HepG2 (cell line): ENCODE results near the gene CLDN20. TPM values are rescaled to one million over a fixed set of nuclear protein-coding genes. Genes with fewer than 3 reads are reported as not detected.
A peak's percentile ranks its signal among the peaks of the same experiment; 100 is the strongest.

Source experiments
- ATAC-seq: fragments of 200-7000 bp; cut with Tn5 transposase; 3 replicates; pipeline ENCODE4 v1.9.1; 2020; ENCODE audit warnings: mild to moderate bottlenecking, moderate library complexity
- BruUV-seq: library from RNA; stranded (reverse); fragments of 400-500 nt; replicated peaks from 2 replicates; lab custom pipeline; 2021; lab: Mats Ljungman, UMichigan
- CTCF ChIA-PET: fragments of 300-600 bp; formaldehyde crosslinking; extraction: SDS; loops from one replicate; lab custom pipeline; 2021; ENCODE audit warnings: low total read pairs, inconsistent platforms, low intra/inter-chr PET ratio; lab: Yijun Ruan, JAX
- POLR2A ChIA-PET: fragments of 350-600 bp; sonication (Branson Sonifier 250); formaldehyde crosslinking; loops from one replicate; lab custom pipeline; 2020; ENCODE audit warnings: antibody characterized with exemption, inconsistent platforms; lab: Yijun Ruan, JAX
- DNase-seq: peaks from one replicate; pipeline ENCODE4 v3.0.0-alpha.2; 2015; ENCODE audit warnings: low spot score
- FAIRE-seq: peaks from 3 replicates; lab custom pipeline; 2011; peaks lifted over from hg19 to GRCh38; lab: Jason Lieb, UNC
- H2AFZ ChIP-seq: one replicate; pipeline ENCODE4 v1.6.1; 2011; ENCODE audit warnings: low read length, inconsistent platforms
- H3K27ac ChIP-seq: fragments of 300-600 bp; 3 replicates; pipeline ENCODE4 v1.8.0; 2011; ENCODE audit warnings: mixed run types, mild to moderate bottlenecking, mixed read lengths, low read length, inconsistent platforms; ENCODE audit not compliant: insufficient read depth; ENCODE audit errors: extremely low read length
- H3K27me3 ChIP-seq, 2 experiments: fragments of 200-600 bp in 1 of 2; 2 replicates in 1 of 2; 3 replicates in 1 of 2; pipeline versions ENCODE4 v1.6.0 to v1.8.0; 2011; ENCODE audit warnings: low read length in 2 of 2, mild to moderate bottlenecking in 2 of 2, moderate library complexity in 2 of 2, inconsistent platforms in 1 of 2; ENCODE audit not compliant: insufficient read depth in 2 of 2, control insufficient read depth in 1 of 2
- H3K36me3 ChIP-seq, 2 experiments: fragments of 200-600 bp in 1 of 2; replicated peaks in 1 of 2; 2 replicates in 1 of 2; 3 replicates in 1 of 2; pipeline versions ENCODE4 v1.5.1 to v1.8.0; 2011; ENCODE audit warnings: low read length in 2 of 2, inconsistent platforms in 1 of 2; ENCODE audit not compliant: insufficient read depth in 2 of 2, control insufficient read depth in 1 of 2
- H3K4me1 ChIP-seq: 2 replicates; pipeline ENCODE4 v1.5.1; 2012; ENCODE audit warnings: low read length, inconsistent platforms; ENCODE audit not compliant: insufficient read depth
- H3K4me2 ChIP-seq: 2 replicates; pipeline ENCODE4 v1.6.0; 2011; ENCODE audit warnings: low read depth, low read length, inconsistent platforms
- H3K4me3 ChIP-seq, 3 experiments: fragments of 200-600 bp in 1 of 3; sonication (generic), shearing (Covaris generic) in 1 of 3; replicated peaks in 1 of 3; 2 replicates each; pipeline ENCODE4 v1.5.1; 2011 to 2016; ENCODE audit warnings: low read length in 3 of 3, inconsistent platforms in 2 of 3, low read depth in 2 of 3, mild to moderate bottlenecking in 2 of 3, control low read depth in 1 of 3, mixed read lengths in 1 of 3; ENCODE audit not compliant: insufficient read depth in 1 of 3
- H3K79me2 ChIP-seq: one replicate; pipeline ENCODE4 v1.6.1; 2011; ENCODE audit warnings: low read length, inconsistent platforms; ENCODE audit not compliant: insufficient read depth
- H3K9ac ChIP-seq: 2 replicates; pipeline ENCODE4 v1.6.0; 2011; ENCODE audit warnings: mild to moderate bottlenecking, low read depth, low read length, inconsistent platforms; ENCODE audit not compliant: insufficient read depth
- H3K9me3 ChIP-seq: 2 replicates; pipeline ENCODE4 v1.5.1; 2012; ENCODE audit warnings: mild to moderate bottlenecking, low read length
- H4K20me1 ChIP-seq: 2 replicates; pipeline ENCODE4 v1.6.0; 2011; ENCODE audit warnings: inconsistent platforms, mild to moderate bottlenecking, low read length, moderate library complexity; ENCODE audit not compliant: insufficient read depth
- CBX2 ChIP-seq, 2 experiments: fragments of 200-600 bp in 1 of 2; sonication (generic); formaldehyde crosslinking in 1 of 2; IDR thresholded peaks; 2 replicates each; pipeline versions ENCODE4 v1.7.0 to v1.8.1; 2018 to 2022; ENCODE audit warnings: low read depth in 2 of 2, low read length in 1 of 2, mild to moderate bottlenecking in 1 of 2, missing genetic modification reagents in 1 of 2
- DRAP1 ChIP-seq: IDR thresholded peaks from 2 replicates; pipeline ENCODE4 v1.6.1; 2016; ENCODE audit warnings: missing genetic modification reagents, missing compliant biosample characterization
- HMG20A ChIP-seq: IDR thresholded peaks from 2 replicates; pipeline ENCODE4 v1.6.1; 2016; ENCODE audit warnings: borderline replicate concordance
- HNRNPUL1 ChIP-seq: fragments of 200-400 bp; formaldehyde crosslinking; IDR thresholded peaks from 2 replicates; pipeline ENCODE4 v1.6.1; 2017; ENCODE audit warnings: low read depth, mild to moderate bottlenecking, low read length, moderate library complexity
- MXD4 ChIP-seq: IDR thresholded peaks from 2 replicates; pipeline ENCODE4 v1.6.1; 2016; ENCODE audit warnings: mild to moderate bottlenecking, missing biosample characterization, missing genetic modification reagents
- NFKB2 ChIP-seq: sonication (generic); formaldehyde crosslinking; IDR thresholded peaks from 2 replicates; pipeline ENCODE4 v1.4.0; 2020; ENCODE audit warnings: missing genetic modification reagents, borderline replicate concordance
- PHF21A ChIP-seq: sonication (generic); formaldehyde crosslinking; IDR thresholded peaks from 2 replicates; pipeline ENCODE4 v1.5.0; 2020; ENCODE audit warnings: mild to moderate bottlenecking, missing genetic modification reagents
- TSC22D2 ChIP-seq: sonication (generic); formaldehyde crosslinking; IDR thresholded peaks from 2 replicates; pipeline ENCODE4 v1.5.1; 2020; ENCODE audit warnings: missing genetic modification reagents, mild to moderate bottlenecking, borderline replicate concordance
- WIZ ChIP-seq: sonication (generic); formaldehyde crosslinking; IDR thresholded peaks from 2 replicates; pipeline ENCODE4 v1.5.1; 2020; ENCODE audit warnings: mild to moderate bottlenecking, missing genetic modification reagents
- ZMAT3 ChIP-seq: sonication (generic); formaldehyde crosslinking; conservative IDR thresholded peaks from 2 replicates; pipeline ENCODE4 v1.7.0; 2021; ENCODE audit warnings: missing genetic modification reagents
- ZNF17 ChIP-seq: sonication (generic); formaldehyde crosslinking; IDR thresholded peaks from 2 replicates; pipeline ENCODE4 v1.5.0; 2020; ENCODE audit warnings: mild to moderate bottlenecking, missing genetic modification reagents
- ZNF383 ChIP-seq: sonication (generic); formaldehyde crosslinking; IDR thresholded peaks from 2 replicates; pipeline ENCODE4 v1.4.0; 2020; ENCODE audit warnings: missing genetic modification reagents, mild to moderate bottlenecking, borderline replicate concordance
- ZSCAN31 ChIP-seq: sonication (generic); formaldehyde crosslinking; IDR thresholded peaks from 2 replicates; pipeline ENCODE4 v1.5.0; 2020; ENCODE audit warnings: low read depth, mild to moderate bottlenecking, missing genetic modification reagents
- WGBS: methylation state at CpG from one replicate; pipeline ENCODE4 v1.1.6; 2017; ENCODE audit warnings: low lambda C conversion rate; 5-methylcytosine and 5-hydroxymethylcytosine counted together
- in situ Hi-C: cut with HindIII; loops from 2 replicates; pipeline ENCODE4 v1.10.0; 2017; ENCODE audit warnings: low pct_unique_long_range_greater_than_20kb; ENCODE audit not compliant: extremely low pct_ligation_motif_present
- intact Hi-C: fragments of 100-400 bp; cut with micrococcal nuclease; formaldehyde crosslinking; loops from one replicate; pipeline ENCODE4 v1.10.0; 2022; ENCODE audit not compliant: unreplicated experiment
- polyA plus RNA-seq, 8 experiments: library from polyadenylated mRNA; depleted of rRNA in 3 of 8; stranded (reverse) in 7 of 8; unstranded in 1 of 8; fragments of >200 nt; fragmentation: Illumina TruSeq in 4 of 8; extraction: Trizol in 4 of 8; gene quantifications; 2 replicates each; pipeline versions ENCODE4 v1.2.1 to v1.2.3, GENCODE V29; 2011 to 2016; ENCODE audit warnings: low read depth in 4 of 8, missing spikeins in 1 of 8, mixed read lengths in 1 of 8; ENCODE audit not compliant: insufficient read depth in 1 of 8
- total RNA-seq, 5 experiments: library from RNA; depleted of rRNA; stranded (reverse); fragments of >200 nt; fragmentation: Illumina TruSeq; extraction: Trizol; gene quantifications; 2 replicates each; pipeline ENCODE4 v1.2.3, GENCODE V29; 2016; ENCODE audit warnings: low read depth in 1 of 5
- TF ChIP-seq, protein P1 (sequence below): sonication (generic); formaldehyde crosslinking; IDR thresholded peaks from 2 replicates; pipeline ENCODE4 v1.8.0; 2023; ENCODE audit warnings: mild to moderate bottlenecking, missing genetic modification reagents

The CLDN20 gene
- total and polyA plus RNA-seq, 2 of the 13 experiments (the other 11 are each of a cell fraction or from before 2014, with no cell fraction given): not detected

GRCh38 chr6:155310596-155310995, 46.8 kb downstream of the CLDN20 start:
- H3K36me3 ChIP-seq: peaks cover 18 to 63% of the 10 kb centered on the region in 2 experiments
- intact Hi-C loops: no loop called here
- H3K4me2 ChIP-seq: peak overlapping the region; percentile 82
- peaks cover 78% of the 10 kb centered on the region for H3K79me2 ChIP-seq
- FAIRE-seq (no peak), DNase-seq (no peak), ATAC-seq (no peak)
- H2AFZ ChIP-seq: no peak overlapping the region
- ChIA-PET CTCF (no interaction called here), POLR2A (interaction anchor here (1.1 kb wide), 1 partner anchor 18 kb away, joined by 5 read pairs; no protein-coding TSS in a partner anchor)
- no peaks in the 10 kb centered on the region for H4K20me1 ChIP-seq
- no TSS peak for BruUV-seq
- H3K9ac ChIP-seq: no peak overlapping the region
- no peak overlapping the region for H3K4me3 ChIP-seq
- no peaks in the 10 kb centered on the region; a peak in 1 of 5 replicates for H3K27me3 ChIP-seq
- H3K4me1 ChIP-seq: peaks cover 77% of the 10 kb centered on the region
- H3K27ac ChIP-seq: no peak overlapping the region
- TF ChIP-seq NFKB2 (CRISPR knock-in tag): no peak
- no peak for TF ChIP-seq HNRNPUL1
- TF ChIP-seq TSC22D2 (CRISPR knock-in tag): no peak
- TF ChIP-seq PHF21A: no peak
- TF ChIP-seq ZMAT3 (CRISPR knock-in tag): no peak
- TF ChIP-seq MXD4 (CRISPR knock-in tag): no peak
- TF ChIP-seq DRAP1 (CRISPR knock-in tag): no peak
- no peak for TF ChIP-seq CBX2 (IDR thresholded peaks at IDR 0.05; ENCODE audit: low read depth, low read length)
- no peak for TF ChIP-seq CBX2 (CRISPR knock-in tag; IDR thresholded peaks at IDR 0.05; ENCODE audit: low read depth)
- no peak for TF ChIP-seq ZSCAN31
- TF ChIP-seq HMG20A (CRISPR knock-in tag): no peak
- no peak for TF ChIP-seq ZNF383 (CRISPR knock-in tag)
- no peak for TF ChIP-seq WIZ
- no peak for TF ChIP-seq ZNF17 (CRISPR knock-in tag)
- TF ChIP-seq, protein P1, sequence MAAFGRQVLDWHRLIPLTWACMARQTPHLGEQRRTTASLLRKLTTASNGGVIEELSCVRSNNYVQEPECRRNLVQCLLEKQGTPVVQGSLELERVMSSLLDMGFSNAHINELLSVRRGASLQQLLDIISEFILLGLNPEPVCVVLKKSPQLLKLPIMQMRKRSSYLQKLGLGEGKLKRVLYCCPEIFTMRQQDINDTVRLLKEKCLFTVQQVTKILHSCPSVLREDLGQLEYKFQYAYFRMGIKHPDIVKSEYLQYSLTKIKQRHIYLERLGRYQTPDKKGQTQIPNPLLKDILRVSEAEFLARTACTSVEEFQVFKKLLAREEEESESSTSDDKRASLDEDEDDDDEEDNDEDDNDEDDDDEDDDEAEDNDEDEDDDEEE (CRISPR knock-in tag): no peak
- TF ChIP-seq, all 625 proteins: peak for 0
- no peaks in the 10 kb centered on the region for H3K9me3 ChIP-seq
- 76% methylated on average over 2 of the region's 2 CpGs for WGBS
- in situ Hi-C loops: no loop called here
